ENCODE measurements around the gene MAPK8.

DNA sequence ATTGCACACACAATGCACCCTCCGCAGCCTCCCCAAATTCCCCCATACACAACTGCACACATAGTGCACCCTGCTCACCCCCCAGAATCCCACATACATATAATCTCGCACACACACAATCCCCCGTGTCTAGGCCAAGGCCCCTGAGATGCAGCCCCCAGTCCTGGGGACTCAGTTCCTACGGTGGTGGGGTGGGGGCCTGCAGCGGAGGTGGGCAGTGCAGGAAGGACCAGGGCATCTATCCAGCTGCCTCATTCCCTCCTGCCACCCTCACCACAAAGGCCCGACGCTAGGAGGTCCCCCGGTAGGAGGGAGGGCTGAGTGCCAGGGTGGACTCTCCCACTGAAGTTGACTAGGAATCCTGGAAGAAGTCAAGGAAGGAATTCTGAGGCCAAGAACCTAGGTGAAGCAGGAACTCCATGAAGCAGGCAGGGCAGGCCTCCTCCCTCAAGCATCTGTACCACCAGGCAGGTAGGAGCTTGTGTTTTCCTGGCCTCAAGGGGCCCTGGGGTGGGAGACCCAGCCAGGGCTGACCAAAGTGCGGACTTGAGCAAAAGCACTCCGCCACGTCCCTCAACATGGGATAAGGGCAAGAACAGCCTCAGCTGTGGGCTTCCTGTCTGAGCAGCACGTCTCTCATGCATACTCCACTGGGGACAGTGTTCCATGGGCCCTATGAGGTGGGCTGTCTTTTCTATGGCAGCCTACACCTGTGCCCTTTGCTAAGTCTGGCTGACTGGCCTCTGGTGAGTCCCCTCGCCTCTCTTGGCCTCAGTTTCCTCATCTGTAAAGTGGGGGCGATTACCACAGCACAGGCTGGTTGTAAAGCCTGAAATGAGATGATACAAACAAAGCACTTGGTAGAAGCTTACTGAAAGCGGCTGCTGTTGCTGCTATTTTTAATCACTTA is 145.7 kb downstream of the MAPK8 start:
- TF ChIP-seq, protein P1, sequence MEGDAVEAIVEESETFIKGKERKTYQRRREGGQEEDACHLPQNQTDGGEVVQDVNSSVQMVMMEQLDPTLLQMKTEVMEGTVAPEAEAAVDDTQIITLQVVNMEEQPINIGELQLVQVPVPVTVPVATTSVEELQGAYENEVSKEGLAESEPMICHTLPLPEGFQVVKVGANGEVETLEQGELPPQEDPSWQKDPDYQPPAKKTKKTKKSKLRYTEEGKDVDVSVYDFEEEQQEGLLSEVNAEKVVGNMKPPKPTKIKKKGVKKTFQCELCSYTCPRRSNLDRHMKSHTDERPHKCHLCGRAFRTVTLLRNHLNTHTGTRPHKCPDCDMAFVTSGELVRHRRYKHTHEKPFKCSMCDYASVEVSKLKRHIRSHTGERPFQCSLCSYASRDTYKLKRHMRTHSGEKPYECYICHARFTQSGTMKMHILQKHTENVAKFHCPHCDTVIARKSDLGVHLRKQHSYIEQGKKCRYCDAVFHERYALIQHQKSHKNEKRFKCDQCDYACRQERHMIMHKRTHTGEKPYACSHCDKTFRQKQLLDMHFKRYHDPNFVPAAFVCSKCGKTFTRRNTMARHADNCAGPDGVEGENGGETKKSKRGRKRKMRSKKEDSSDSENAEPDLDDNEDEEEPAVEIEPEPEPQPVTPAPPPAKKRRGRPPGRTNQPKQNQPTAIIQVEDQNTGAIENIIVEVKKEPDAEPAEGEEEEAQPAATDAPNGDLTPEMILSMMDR (IDR thresholded peaks at IDR 0.05), result no peak
- TF ChIP-seq ZFX (IDR thresholded peaks at IDR 0.05; ENCODE audit: borderline replicate concordance), result no peak

Measured in 22Rv1 (cell line).